Upper lobe of left lung (tissue), 4 donors: ENCODE measurements around the gene UBE2E3.

Experiments used
- EP300 ChIP-seq, 4 donors: sonication (generic); formaldehyde crosslinking; IDR thresholded peaks; one replicate each; pipeline ENCODE4 v1.5.1; 2017; ENCODE audit warnings: antibody characterized with exemption in 4 of 4, control low read depth in 2 of 4
- POLR2A ChIP-seq, 4 donors: fragments of 450-650 bp; IDR thresholded peaks; one replicate each; pipeline ENCODE4 v1.5.1; 2016 to 2017; ENCODE audit warnings: antibody characterized with exemption in 4 of 4, mild to moderate bottlenecking in 2 of 4
- TF ChIP-seq, protein P1 (sequence below), 6 experiments: fragments of 450-650 bp in 4 of 6; fragments of 200-600 bp in 2 of 6; sonication (generic) in 2 of 6; IDR thresholded peaks; one replicate each; pipeline ENCODE4 v1.5.1; 2016 to 2019; ENCODE audit warnings: antibody characterized with exemption in 6 of 6

DNA sequence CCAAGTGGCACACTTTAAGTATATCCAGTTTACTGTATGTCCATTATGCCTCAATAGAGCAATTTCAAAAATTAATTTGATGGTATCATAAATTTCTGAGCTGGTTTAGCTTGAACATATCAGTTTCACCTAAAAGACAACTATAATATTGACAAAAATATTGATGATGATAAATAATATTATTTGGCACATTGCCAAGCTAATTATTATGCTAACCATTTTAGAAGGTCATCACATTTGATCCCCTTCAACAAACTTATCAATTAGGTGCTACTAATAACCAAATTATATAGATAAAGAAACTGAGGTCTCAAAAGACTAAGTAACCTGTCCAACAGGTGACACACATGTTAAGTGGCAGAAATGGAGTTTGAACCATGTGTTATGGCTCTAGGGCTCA lies 26.9 kb upstream of the UBE2E3 start:
- TF ChIP-seq, protein P1, sequence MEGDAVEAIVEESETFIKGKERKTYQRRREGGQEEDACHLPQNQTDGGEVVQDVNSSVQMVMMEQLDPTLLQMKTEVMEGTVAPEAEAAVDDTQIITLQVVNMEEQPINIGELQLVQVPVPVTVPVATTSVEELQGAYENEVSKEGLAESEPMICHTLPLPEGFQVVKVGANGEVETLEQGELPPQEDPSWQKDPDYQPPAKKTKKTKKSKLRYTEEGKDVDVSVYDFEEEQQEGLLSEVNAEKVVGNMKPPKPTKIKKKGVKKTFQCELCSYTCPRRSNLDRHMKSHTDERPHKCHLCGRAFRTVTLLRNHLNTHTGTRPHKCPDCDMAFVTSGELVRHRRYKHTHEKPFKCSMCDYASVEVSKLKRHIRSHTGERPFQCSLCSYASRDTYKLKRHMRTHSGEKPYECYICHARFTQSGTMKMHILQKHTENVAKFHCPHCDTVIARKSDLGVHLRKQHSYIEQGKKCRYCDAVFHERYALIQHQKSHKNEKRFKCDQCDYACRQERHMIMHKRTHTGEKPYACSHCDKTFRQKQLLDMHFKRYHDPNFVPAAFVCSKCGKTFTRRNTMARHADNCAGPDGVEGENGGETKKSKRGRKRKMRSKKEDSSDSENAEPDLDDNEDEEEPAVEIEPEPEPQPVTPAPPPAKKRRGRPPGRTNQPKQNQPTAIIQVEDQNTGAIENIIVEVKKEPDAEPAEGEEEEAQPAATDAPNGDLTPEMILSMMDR (IDR thresholded peaks at IDR 0.05), result no peak
- TF ChIP-seq POLR2A (IDR thresholded peaks at IDR 0.05) (no peak), EP300 (IDR thresholded peaks at IDR 0.05) (no peak)
